Fibroblast of lung (primary cell): Measurements from ENCODE around the gene KRTAP12-4. TPM values are rescaled to one million over a fixed set of nuclear protein-coding genes. Genes with fewer than 3 reads are reported as not detected.

ENCODE experiments used
- DNase-seq, 2 donors: peaks; one replicate each; pipeline versions ENCODE4 v3.0.0 to v3.0.0-alpha.2; 2010; ENCODE audit warnings: low read depth in 2 of 2
- H2AFZ ChIP-seq: 2 replicates; pipeline ENCODE4 v1.5.1; 2012; ENCODE audit warnings: low read length, control low read depth, inconsistent platforms
- H3K27ac ChIP-seq: 2 replicates; pipeline ENCODE4 v1.5.1; 2011; ENCODE audit warnings: low read length, control low read depth; ENCODE audit not compliant: insufficient read depth
- H3K27me3 ChIP-seq: 2 replicates; pipeline ENCODE4 v1.5.1; 2011; ENCODE audit warnings: mild to moderate bottlenecking, low read length; ENCODE audit not compliant: control insufficient read depth, insufficient read depth
- H3K36me3 ChIP-seq: 2 replicates; pipeline ENCODE4 v1.5.1; 2011; ENCODE audit warnings: low read length; ENCODE audit not compliant: control insufficient read depth, insufficient read depth
- H3K4me1 ChIP-seq: 2 replicates; pipeline ENCODE4 v1.5.1; 2011; ENCODE audit warnings: low read length; ENCODE audit not compliant: control insufficient read depth, insufficient read depth; ENCODE audit errors: extremely low read depth
- H3K4me2 ChIP-seq: 2 replicates; pipeline ENCODE4 v1.5.1; 2011; ENCODE audit warnings: low read length, control low read depth; ENCODE audit not compliant: insufficient read depth; ENCODE audit errors: extremely low read depth
- H3K4me3 ChIP-seq, 4 experiments: fragments of 200-600 bp in 1 of 4; sonication (generic) in 1 of 4; replicated peaks in 1 of 4; 2 replicates each; pipeline ENCODE4 v1.5.1; 2011 to 2016; ENCODE audit warnings: low read length in 4 of 4, low read depth in 3 of 4, mild to moderate bottlenecking in 3 of 4, control low read depth in 2 of 4, inconsistent platforms in 1 of 4, mixed read lengths in 1 of 4; ENCODE audit not compliant: insufficient read depth in 1 of 4; ENCODE audit errors: control extremely low read depth in 1 of 4
- H3K79me2 ChIP-seq: 2 replicates; pipeline ENCODE4 v1.5.1; 2012; ENCODE audit warnings: mild to moderate bottlenecking, low read length, inconsistent platforms; ENCODE audit not compliant: control insufficient read depth, insufficient read depth
- H3K9ac ChIP-seq: 2 replicates; pipeline ENCODE4 v1.5.1; 2011; ENCODE audit warnings: mild to moderate bottlenecking, low read length, control low read depth; ENCODE audit not compliant: insufficient read depth
- H3K9me3 ChIP-seq: 2 replicates; pipeline ENCODE4 v1.5.1; 2012; ENCODE audit warnings: low read depth, low read length; ENCODE audit not compliant: control insufficient read depth, insufficient read depth
- H4K20me1 ChIP-seq: 2 replicates; pipeline ENCODE4 v1.5.1; 2011; ENCODE audit warnings: low read length; ENCODE audit not compliant: control insufficient read depth, insufficient read depth; ENCODE audit errors: extremely low read depth
- CTCF ChIP-seq, 2 donors: IDR thresholded peaks in 1 of 2; conservative IDR thresholded peaks in 1 of 2; 1 replicate in 1 of 2; 2 replicates in 1 of 2; pipeline ENCODE4 v1.5.1; 2011 to 2012; ENCODE audit warnings: low read length in 2 of 2, control low read depth in 1 of 2, inconsistent platforms in 1 of 2, low read depth in 1 of 2, mild to moderate bottlenecking in 1 of 2
- EZH2 ChIP-seq: IDR thresholded peaks from 2 replicates; pipeline ENCODE4 v1.5.1; 2012; ENCODE audit warnings: low read length, control low read depth, mild to moderate bottlenecking; ENCODE audit errors: missing control alignments
- polyA plus RNA-seq, 2 donors: library from polyadenylated mRNA; depleted of rRNA in 1 of 2; stranded (reverse) in 1 of 2; unstranded in 1 of 2; fragments of >200 nt; gene quantifications; 2 replicates each; pipeline ENCODE4 v1.2.1, GENCODE V29; 2011 to 2012; ENCODE audit warnings: missing spikeins in 1 of 2
- total RNA-seq: library from RNA; depleted of rRNA; stranded (reverse); fragments of >200 nt; gene quantifications from 2 replicates; pipeline ENCODE4 v1.2.1, GENCODE V29; 2014

KRTAP12-4 gene
- total and polyA plus RNA-seq, 2 donors (not counting 1 experiment from before 2014, with no cell fraction given) = not detected

GRCh38 chr21:44614161-44614631 lies 40.3 kb downstream of the KRTAP12-4 start:
- Histone ChIP-seq H3K9me3 (no peaks in the 10 kb centered on the region), H3K4me1 (no peaks in the 10 kb centered on the region), H3K4me2 (no peak overlapping the region), H3K4me3 (no peak overlapping the region), H3K27me3 (no peaks in the 10 kb centered on the region), H2AFZ (no peak overlapping the region), H3K27ac (no peak overlapping the region), H3K79me2 (no peaks in the 10 kb centered on the region), H3K36me3 (no peaks in the 10 kb centered on the region), H4K20me1 (no peaks in the 10 kb centered on the region), H3K9ac (no peak overlapping the region)
- TF ChIP-seq EZH2 (no peak), CTCF (conservative IDR thresholded peaks at IDR 0.05 in 1 of 2, IDR thresholded peaks at IDR 0.05 in 1 of 2; ENCODE audit: low read depth in 1 of 2, low read length in 2 of 2) (no peak)
- no peak for DNase-seq

DNA sequence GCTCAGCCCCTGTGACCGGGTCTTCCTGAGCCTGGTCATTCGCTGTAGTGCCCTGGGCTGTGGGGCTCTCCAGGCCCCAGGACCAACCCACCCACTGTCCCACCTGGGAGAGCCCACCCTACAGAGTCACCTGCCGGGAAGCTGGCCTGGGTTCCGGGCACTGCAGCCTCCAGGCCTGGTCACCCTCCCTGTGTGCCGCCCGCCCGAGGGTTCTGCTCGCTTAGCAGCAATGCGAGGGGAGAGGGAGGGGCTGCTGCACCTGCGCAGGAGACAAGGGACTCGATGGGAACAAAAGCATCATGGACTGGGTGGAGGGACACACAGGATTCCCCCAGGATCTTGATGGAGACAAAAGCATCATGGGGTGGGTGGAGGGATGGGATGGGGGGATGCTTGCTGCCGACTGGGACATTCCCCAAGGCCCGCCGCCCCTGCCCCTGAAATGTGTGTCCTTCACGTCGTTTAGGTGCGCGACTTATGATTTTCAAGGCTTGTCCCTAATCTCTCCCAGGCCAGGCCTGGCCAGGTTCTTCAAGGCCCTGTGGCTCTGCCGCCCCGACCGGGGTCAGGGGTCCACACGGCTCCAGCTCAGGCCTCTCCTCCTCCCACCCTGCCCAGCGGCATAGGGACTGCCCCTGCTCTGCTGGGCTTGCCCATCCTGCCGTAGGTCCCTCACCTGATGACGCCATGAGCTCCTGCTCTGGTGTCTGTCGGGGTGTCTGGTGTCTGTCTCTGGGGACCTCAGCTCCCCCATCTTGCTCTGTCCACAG lies 40.9 kb downstream of the KRTAP12-4 start:
- Histone ChIP-seq H3K27me3 (no peaks in the 10 kb centered on the region), H3K4me1 (no peaks in the 10 kb centered on the region), H3K9ac (no peak overlapping the region), H3K4me2 (no peak overlapping the region), H3K9me3 (no peaks in the 10 kb centered on the region), H3K79me2 (no peaks in the 10 kb centered on the region), H2AFZ (no peak overlapping the region), H4K20me1 (no peaks in the 10 kb centered on the region), H3K4me3 (no peak overlapping the region), H3K36me3 (no peaks in the 10 kb centered on the region), H3K27ac (no peak overlapping the region)
- no peak for DNase-seq
- TF ChIP-seq EZH2 (no peak), CTCF (conservative IDR thresholded peaks at IDR 0.05 in 1 of 2, IDR thresholded peaks at IDR 0.05 in 1 of 2; ENCODE audit: low read depth in 1 of 2, low read length in 2 of 2) (no peak)

DNA sequence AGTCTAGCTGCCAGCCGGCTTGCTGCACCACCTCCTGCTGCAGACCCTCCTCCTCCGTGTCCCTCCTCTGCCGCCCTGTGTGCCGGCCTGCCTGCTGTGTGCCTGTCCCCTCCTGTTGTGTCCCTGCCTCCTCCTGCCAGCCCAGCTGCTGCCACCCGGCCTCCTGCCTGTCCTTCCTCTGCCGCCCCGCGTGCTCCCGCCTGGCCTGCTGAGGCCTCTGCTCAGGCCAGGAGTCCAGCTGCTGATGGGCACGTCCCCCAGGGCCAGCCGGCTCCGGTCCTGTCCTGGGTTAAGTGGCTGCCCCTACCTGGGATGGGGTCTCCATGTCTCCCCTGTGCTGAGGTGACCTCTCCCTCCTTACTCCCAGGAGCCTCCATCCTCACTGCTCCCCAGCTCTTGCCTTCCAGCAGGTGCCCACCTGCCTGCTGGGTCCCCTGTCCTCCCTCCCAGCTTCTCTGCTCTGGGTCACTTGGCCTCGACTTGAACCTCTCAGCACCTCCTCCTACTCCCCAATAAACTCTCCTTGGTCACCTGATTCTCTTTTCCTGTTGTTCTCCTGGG lies 41.7 kb downstream of the KRTAP12-4 start:
- Histone ChIP-seq H3K9me3 (no peaks in the 10 kb centered on the region), H3K4me2 (no peak overlapping the region), H3K79me2 (no peaks in the 10 kb centered on the region), H3K27ac (no peak overlapping the region), H2AFZ (no peak overlapping the region), H3K4me3 (no peak overlapping the region), H3K4me1 (no peaks in the 10 kb centered on the region), H3K27me3 (no peaks in the 10 kb centered on the region), H4K20me1 (no peaks in the 10 kb centered on the region), H3K36me3 (no peaks in the 10 kb centered on the region), H3K9ac (no peak overlapping the region)
- TF ChIP-seq CTCF (conservative IDR thresholded peaks at IDR 0.05 in 1 of 2, IDR thresholded peaks at IDR 0.05 in 1 of 2; ENCODE audit: low read depth in 1 of 2, low read length in 2 of 2) = no peak
- no peak for TF ChIP-seq EZH2
- no peak for DNase-seq
